Measurements from ENCODE around the gene WDR33.

- TF ChIP-seq, protein P1, sequence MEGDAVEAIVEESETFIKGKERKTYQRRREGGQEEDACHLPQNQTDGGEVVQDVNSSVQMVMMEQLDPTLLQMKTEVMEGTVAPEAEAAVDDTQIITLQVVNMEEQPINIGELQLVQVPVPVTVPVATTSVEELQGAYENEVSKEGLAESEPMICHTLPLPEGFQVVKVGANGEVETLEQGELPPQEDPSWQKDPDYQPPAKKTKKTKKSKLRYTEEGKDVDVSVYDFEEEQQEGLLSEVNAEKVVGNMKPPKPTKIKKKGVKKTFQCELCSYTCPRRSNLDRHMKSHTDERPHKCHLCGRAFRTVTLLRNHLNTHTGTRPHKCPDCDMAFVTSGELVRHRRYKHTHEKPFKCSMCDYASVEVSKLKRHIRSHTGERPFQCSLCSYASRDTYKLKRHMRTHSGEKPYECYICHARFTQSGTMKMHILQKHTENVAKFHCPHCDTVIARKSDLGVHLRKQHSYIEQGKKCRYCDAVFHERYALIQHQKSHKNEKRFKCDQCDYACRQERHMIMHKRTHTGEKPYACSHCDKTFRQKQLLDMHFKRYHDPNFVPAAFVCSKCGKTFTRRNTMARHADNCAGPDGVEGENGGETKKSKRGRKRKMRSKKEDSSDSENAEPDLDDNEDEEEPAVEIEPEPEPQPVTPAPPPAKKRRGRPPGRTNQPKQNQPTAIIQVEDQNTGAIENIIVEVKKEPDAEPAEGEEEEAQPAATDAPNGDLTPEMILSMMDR (conservative IDR thresholded peaks at IDR 0.05; ENCODE audit: low read length): no peak
- no peak for TF ChIP-seq EZH2phosphoT487 (IDR thresholded peaks at IDR 0.05; ENCODE audit: borderline replicate concordance, low read depth, low read length)
Measured at GRCh38 chr2:127805491-127805890, 5.5 kb downstream of the WDR33 start.

Data from OCI-LY7 (cell line).